COLO829 (cell line): ENCODE measurements around the gene PRAMEF7.
"Not testable (repeated sequence)": the region's sequence is repeated elsewhere in the genome, so short reads cannot be mapped to it uniquely, and the experiment has no call there.

Experiments
- DNase-seq: peaks from one replicate; pipeline ENCODE4 v3.0.0; 2012; ENCODE audit warnings: low spot score

PRAMEF7 gene

GRCh38 chr1:12916310-12916709, at the start of gene PRAMEF7:
PRAMEF7 (plus strand) TSS chr1:12916610; CDS start chr1:12917693, 1,083 bp downstream.
- DNase-seq = not testable (repeated sequence)

DNA sequence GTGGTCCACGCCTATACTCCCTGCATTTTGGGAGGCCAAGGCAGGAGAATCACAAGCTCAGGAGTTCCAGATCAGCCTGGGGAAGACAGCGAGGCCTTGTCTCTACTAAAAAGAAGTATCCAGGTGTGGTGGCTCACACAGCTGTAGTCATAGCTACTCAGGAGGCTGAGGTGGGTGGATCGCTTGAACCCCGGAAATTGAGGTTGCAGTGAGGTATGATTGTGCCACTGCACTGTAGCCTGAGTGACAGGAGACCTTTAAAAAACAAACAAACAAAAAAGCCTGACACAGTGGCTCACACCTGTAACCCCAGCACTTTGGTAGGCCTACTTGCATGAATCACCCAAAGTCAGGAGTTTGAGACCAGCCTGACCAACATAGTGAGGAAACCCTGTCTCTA, 38.0 kb upstream of the PRAMEF7 start:
- DNase-seq = not testable (repeated sequence)

DNA sequence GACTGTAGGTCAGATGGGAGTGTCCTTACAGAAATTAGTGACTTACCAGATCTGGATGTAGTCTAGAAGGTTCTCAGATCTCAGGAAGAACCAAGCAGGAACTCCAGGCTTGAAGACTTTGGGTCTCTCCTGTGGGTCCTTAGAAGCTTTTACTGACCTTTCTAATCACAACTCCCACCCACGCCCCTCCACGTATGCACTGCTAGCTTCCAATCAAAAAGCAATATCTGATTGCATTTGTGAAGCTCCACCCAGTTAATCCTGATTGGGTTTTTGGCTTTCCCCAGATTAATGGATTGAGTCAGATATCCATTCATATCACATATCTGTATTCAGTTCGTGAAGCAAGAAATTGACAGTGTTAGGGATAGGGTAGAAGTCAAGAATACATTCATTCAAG, 30.3 kb upstream of the PRAMEF7 start, which contains the start of gene PRAMEF4:
PRAMEF4 (minus strand) TSS at position 101 of the 400 bp plus-strand sequence. CDS start 2,807 bp downstream, outside the sequence.
- DNase-seq = not testable (repeated sequence)

GRCh38 chr1:12898170-12898569, 18.2 kb upstream of the PRAMEF7 start, which contains the start of gene PRAMEF10:
PRAMEF10 (minus strand) TSS chr1:12898270; CDS start chr1:12895847, 2,423 bp downstream.
- not testable (repeated sequence) for DNase-seq

- DNase-seq = not testable (repeated sequence)
Observed at GRCh38 chr1:12899186-12899585, 17.2 kb upstream of the PRAMEF7 start.

GRCh38 chr1:12903793-12904572, 12.4 kb upstream of the PRAMEF7 start:
- not testable (repeated sequence) for DNase-seq

DNA sequence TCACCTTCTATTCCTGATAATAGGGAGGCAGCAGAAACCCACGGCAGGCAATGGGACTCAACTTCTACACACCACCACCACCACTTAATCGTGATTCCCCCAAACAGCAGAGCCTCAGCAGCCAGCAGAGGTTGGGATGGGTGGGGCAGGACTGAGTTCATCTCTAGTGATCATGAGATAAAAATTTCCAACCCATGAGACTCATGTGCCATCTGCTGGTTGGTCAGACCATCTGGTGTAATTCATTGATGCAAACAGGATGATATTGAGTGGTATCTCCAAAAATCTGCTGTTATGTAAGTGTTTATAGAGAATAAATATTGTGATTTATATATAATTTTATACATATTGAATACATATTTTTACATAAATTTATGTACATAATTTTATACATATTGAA, 5.3 kb downstream of the PRAMEF7 start:
- not testable (repeated sequence) for DNase-seq

- DNase-seq = not testable (repeated sequence)
Observed at GRCh38 chr1:12924368-12924767, 8.0 kb downstream of the PRAMEF7 start.

DNA sequence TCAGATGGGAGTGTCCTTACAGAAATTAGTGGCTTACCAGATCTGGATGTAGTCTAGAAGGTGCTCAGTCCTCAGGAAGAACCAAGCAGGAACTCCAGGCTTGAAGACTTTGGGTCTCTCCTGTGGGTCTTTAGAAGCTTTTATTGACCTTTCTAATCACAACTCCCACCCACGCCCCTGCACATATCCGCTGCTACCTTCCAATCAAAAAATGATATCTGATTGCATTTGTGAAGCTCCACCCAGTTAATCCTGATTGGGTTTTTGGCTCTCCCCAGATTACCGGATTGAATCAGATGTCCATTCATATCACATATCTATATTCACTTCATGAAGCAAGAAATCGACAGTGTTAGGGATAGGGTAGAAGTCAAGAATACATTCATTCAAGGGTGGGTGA, 31.1 kb downstream of the PRAMEF7 start, which contains the start of gene PRAMEF6:
PRAMEF6 (minus strand) TSS at position 101 of the 400 bp plus-strand sequence. CDS start 5,062 bp downstream, outside the sequence.
- DNase-seq = not testable (repeated sequence)
